Epithelial cell of esophagus (primary cell): ENCODE measurements around the gene EEFSEC.

Experiments used
- DNase-seq: peaks from one replicate; pipeline ENCODE4 v3.0.0; 2010; ENCODE audit warnings: low read depth
- H3K4me3 ChIP-seq: 2 replicates; pipeline ENCODE4 v1.5.1; 2011; ENCODE audit warnings: mild to moderate bottlenecking, low read length, control low read depth
- CTCF ChIP-seq: IDR thresholded peaks from 2 replicates; pipeline ENCODE4 v1.5.1; 2011; ENCODE audit warnings: low read depth, mild to moderate bottlenecking, low read length, control low read depth, inconsistent platforms; ENCODE audit not compliant: insufficient read depth; ENCODE audit errors: missing control alignments

Gene EEFSEC

DNA sequence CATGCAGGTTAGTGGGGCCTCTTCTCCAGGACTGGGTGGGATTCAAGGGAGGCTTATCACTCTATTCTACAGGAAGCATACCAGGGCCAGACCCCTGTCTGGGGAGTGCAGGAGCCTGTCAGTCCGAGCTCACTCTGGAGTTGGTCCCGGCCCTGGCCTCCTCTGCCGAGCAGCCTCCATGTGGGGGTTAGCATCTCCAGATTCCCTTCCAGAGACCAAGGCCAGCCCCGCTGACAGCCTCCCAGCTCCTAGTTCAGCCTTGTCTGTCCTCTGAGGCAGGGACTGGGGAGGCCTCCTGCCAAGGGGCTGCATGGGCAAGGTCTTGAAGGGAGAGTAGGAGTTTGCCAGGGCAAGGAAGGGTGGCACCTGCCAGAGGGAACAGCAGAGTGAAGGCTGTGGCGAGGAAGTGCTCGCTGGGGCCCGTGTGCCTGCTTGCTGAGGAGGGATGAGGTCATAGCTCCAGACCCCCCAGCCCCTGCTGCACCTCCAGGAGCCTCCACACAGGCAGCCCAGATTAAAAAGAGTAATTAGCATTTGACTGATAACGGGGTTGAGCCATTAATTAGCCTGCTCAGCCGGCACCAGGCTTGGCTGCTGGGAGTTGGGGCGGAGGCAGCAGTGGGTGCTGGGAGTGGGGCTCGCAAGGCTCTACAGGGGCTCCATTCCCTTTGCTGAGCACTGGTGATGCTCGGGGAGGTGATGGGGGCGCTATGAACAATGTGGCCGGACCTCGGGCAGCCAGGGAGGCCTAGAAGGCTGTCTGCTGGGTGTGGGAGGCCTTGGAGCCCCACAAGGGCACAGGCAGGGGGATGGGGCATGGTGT lies 259.1 kb downstream of the EEFSEC start:
- H3K4me3 ChIP-seq = no peak overlapping the region
- DNase-seq = no peak
- no peak for TF ChIP-seq CTCF

DNA sequence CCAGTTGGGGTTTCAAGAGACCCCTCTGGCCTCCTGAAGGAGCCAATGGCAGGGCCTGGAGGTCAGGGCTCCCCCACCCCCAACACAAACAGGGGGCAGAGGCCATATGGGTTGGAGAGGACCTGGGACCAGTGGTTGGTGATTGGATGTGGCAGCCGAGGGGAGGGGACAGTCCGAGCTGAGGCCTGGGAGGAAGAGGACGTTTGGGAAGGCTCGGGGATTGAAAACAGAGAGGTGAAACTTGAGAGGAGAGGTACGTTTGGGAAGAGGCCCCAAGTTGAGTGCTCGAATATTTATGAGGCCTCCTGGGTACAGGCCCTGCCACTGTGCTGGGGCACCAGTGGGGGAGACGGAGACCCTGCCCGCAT lies 259.7 kb downstream of the EEFSEC start:
- no peak for DNase-seq
- TF ChIP-seq CTCF = no peak

GRCh38 chr3:128413413-128414205 lies 260.3 kb downstream of the EEFSEC start:
- H3K4me3 ChIP-seq = no peak overlapping the region
- no peak for TF ChIP-seq CTCF
- DNase-seq = no peak

More for the DNA sequence above, 259.7 kb downstream of the EEFSEC start:
- H3K4me3 ChIP-seq = no peak overlapping the region

DNA sequence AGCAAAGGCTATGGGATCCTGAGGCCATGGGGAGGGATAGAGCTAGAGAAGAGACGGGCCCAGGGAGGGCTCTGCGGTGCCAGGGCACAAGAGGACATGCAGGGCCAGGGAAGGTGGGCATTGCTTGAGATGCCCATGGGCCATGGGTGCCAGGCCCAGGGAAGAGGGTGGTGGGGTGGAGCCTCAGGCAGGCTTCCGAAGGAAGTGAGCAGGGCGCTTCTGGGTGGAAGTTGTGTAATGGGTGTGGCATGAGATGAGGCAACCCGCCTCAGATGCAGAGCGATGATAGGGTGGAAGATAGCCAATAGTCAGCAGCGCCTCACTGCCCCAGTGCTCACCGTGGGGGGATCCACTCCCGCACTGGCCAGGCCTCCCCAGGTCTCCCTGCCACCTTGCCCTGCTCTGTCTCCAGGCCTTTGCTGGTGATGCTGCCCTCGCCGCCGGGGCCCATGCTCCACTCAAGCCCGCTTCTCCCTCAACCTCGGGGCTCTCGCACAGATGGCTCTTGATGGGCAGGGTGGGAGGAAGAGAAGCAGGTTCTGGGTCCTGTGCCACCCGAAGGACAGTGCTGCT lies 262.0 kb downstream of the EEFSEC start:
- TF ChIP-seq CTCF = no peak

DNA sequence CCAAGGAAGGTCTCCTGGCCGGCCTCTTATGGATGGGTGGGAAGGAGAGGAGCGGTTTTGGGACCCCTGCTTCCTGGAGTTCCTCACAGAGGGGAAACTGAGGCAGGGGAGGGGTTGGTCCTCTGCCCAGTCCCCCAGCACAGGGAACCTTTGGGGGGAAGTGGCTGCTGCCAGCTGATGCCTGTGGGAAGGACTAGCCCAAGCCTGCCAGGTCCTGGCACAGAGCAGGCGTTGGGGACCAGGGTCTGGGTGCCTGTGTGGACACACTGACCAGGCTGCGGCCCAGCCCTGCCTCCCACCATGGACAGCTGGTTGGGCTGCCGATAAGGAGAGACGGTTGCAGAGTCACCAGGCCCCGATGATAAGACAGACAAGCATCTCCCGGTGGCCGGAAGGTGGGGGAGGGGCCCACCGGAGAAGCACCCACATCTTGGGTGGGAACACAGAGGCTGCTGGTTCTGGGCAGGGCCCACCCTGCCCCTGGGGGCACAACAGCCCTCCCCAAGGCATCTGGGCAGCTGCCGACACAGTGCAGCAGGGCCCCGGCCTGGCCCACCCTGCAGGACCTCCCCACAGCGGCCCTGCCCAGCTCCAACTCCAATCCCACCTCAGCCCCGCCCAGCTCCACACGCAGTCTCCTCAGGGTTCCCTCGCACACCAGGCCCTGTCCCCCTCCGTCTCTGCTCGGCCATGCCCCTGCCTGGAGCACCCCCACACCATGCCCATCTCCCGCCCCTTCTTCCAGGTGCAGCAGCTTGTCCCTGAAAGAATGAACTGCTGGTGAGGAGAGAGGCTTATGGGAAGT lies 262.7 kb downstream of the EEFSEC start:
- DNase-seq = no peak
- no peak overlapping the region for H3K4me3 ChIP-seq
- no peak for TF ChIP-seq CTCF

More for the DNA sequence above, 262.0 kb downstream of the EEFSEC start:
- H3K4me3 ChIP-seq = no peak overlapping the region
- DNase-seq = no peak

- DNase-seq = peak; percentile 77
- TF ChIP-seq CTCF = no peak
- no peak overlapping the region for H3K4me3 ChIP-seq
Measured at GRCh38 chr3:128416578-128417211, 263.4 kb downstream of the EEFSEC start.
